GM12864 (cell line): ENCODE data around the gene ZNF415.

Source experiments
- DNase-seq: peaks from one replicate; pipeline ENCODE4 v3.0.0-alpha.2; 2011; ENCODE audit warnings: low read depth
- H3K4me3 ChIP-seq: 2 replicates; pipeline ENCODE4 v1.5.1; 2011; ENCODE audit warnings: mild to moderate bottlenecking, low read depth, low read length, control low read depth
- CTCF ChIP-seq: IDR thresholded peaks from 2 replicates; pipeline ENCODE4 v1.5.1; 2011; ENCODE audit warnings: low read depth, mild to moderate bottlenecking, moderate library complexity, low read length, control low read depth, inconsistent platforms; ENCODE audit errors: missing control alignments

ZNF415 gene

GRCh38 chr19:53078668-53079067, 54.0 kb downstream of the ZNF415 start:
- H3K4me3 ChIP-seq = no peak overlapping the region
- TF ChIP-seq CTCF = no peak
- DNase-seq = no peak

- DNase-seq = no peak
- peak; percentile 12 for TF ChIP-seq CTCF
- no peak overlapping the region for H3K4me3 ChIP-seq
These were observed 55.7 kb downstream of the ZNF415 start for GRCh38 chr19:53076984-53077383.

- TF ChIP-seq CTCF = no peak
- DNase-seq = no peak
- H3K4me3 ChIP-seq = no peak overlapping the region
These were observed 63.9 kb downstream of the ZNF415 start for GRCh38 chr19:53068834-53069233.

- TF ChIP-seq CTCF = no peak
- no peak overlapping the region for H3K4me3 ChIP-seq
- DNase-seq = no peak
These were observed 64.5 kb downstream of the ZNF415 start for GRCh38 chr19:53068199-53068598.

- H3K4me3 ChIP-seq = no peak overlapping the region
- no peak for DNase-seq
- TF ChIP-seq CTCF = no peak
These were observed 74.7 kb downstream of the ZNF415 start for GRCh38 chr19:53057904-53058580.
